Measurements from ENCODE around the gene RASA4.
"Not testable (repeated sequence)": the region's sequence is repeated elsewhere in the genome, so short reads cannot be mapped to it uniquely, and the experiment has no call there.

Gene RASA4

GRCh38 chr7:102604431-102605145 lies 12.0 kb downstream of the RASA4 start:
- not testable (repeated sequence) for DNase-seq

GRCh38 chr7:102602317-102602716 lies 14.2 kb downstream of the RASA4 start:
- not testable (repeated sequence) for DNase-seq

GRCh38 chr7:102599699-102600098 lies 16.9 kb downstream of the RASA4 start:
- not testable (repeated sequence) for DNase-seq

- not testable (repeated sequence) for DNase-seq
Observed at GRCh38 chr7:102596036-102596435, 20.5 kb downstream of the RASA4 start.

- DNase-seq = not testable (repeated sequence)
Observed at GRCh38 chr7:102593637-102594334, 22.8 kb downstream of the RASA4 start.

GRCh38 chr7:102592477-102593019 lies 24.0 kb downstream of the RASA4 start:
- DNase-seq = peak; percentile 63 to 71

GRCh38 chr7:102589857-102590256 lies 26.7 kb downstream of the RASA4 start:
- DNase-seq = not testable (repeated sequence)

GRCh38 chr7:102583495-102583894 lies 33.1 kb downstream of the RASA4 start:
- DNase-seq = not testable (repeated sequence)

- not testable (repeated sequence) for DNase-seq
Observed at GRCh38 chr7:102581722-102582121, 34.8 kb downstream of the RASA4 start.

GRCh38 chr7:102578486-102578885 lies 38.1 kb downstream of the RASA4 start:
- not testable (repeated sequence) for DNase-seq

GRCh38 chr7:102577315-102578240 lies 39.0 kb downstream of the RASA4 start:
- DNase-seq = not testable (repeated sequence)

GRCh38 chr7:102576363-102576762 lies 40.2 kb downstream of the RASA4 start:
- DNase-seq = not testable (repeated sequence)

- DNase-seq = not testable (repeated sequence)
Observed at GRCh38 chr7:102574607-102575006, 41.9 kb downstream of the RASA4 start.

GRCh38 chr7:102572261-102573239 lies 44.0 kb downstream of the RASA4 start, which contains the start of gene POLR2J3:
POLR2J3 (minus strand) TSS chr7:102572583; CDS start chr7:102572521, 62 bp downstream.
- peak; percentile 95 to 97 for DNase-seq

- not testable (repeated sequence) for DNase-seq
Observed at GRCh38 chr7:102568620-102569019, 47.9 kb downstream of the RASA4 start.

- DNase-seq = not testable (repeated sequence)
Observed at GRCh38 chr7:102550808-102551422, 65.6 kb downstream of the RASA4 start, which contains the start of gene SPDYE2. SPDYE2 (plus strand) TSS chr7:102551226; CDS start chr7:102553256, 2,030 bp downstream.

- DNase-seq = not testable (repeated sequence)
Observed at GRCh38 chr7:102546353-102546752, 70.2 kb downstream of the RASA4 start.

GRCh38 chr7:102545288-102545687 lies 71.3 kb downstream of the RASA4 start:
- DNase-seq = not testable (repeated sequence)

GRCh38 chr7:102544372-102544771 lies 72.2 kb downstream of the RASA4 start:
- DNase-seq = not testable (repeated sequence)

- not testable (repeated sequence) for DNase-seq
Observed at GRCh38 chr7:102543596-102543995, 73.0 kb downstream of the RASA4 start, which contains the start of gene UPK3BL2. UPK3BL2 (minus strand) TSS chr7:102543696; CDS start chr7:102543636, 60 bp downstream.
